ENCODE measurements around the gene STK4. TPM values are rescaled to one million over a fixed set of nuclear protein-coding genes. Genes with fewer than 3 reads are reported as not detected.

Gene STK4
- total RNA-seq, 1 donor from 2014 or later, result 25.8 TPM

DNA sequence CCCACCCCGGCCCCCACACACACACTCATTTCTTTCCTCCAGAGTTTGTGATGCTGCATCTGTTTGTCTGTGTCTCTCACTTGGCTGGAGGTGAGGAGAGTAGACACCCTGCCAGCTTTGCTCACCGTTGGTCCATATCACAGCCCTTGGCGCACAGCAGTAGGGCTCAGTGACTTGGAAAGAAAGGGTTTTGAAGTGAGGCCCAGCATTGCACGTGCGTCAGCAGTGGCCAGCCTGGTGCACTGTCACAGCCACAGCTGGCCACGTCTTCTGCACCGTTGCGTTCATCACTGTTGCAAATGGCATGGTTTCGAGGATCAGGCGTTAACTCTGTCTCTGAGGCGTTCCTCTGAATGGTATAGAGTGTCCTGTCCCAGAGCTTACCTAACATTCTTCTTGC is 145.0 kb downstream of the STK4 start:
- no peaks in the 10 kb centered on the region for H3K9me3 ChIP-seq
- intact Hi-C loops (cut with DNase I), result no loop called here
- H3K4me1 ChIP-seq, result peaks cover 7% of the 10 kb centered on the region
- H3K36me3 ChIP-seq, result no peaks in the 10 kb centered on the region
- no peak overlapping the region for H3K4me3 ChIP-seq
- no peak for TF ChIP-seq POLR2AphosphoS5 (IDR thresholded peaks at IDR 0.05; ENCODE audit: insufficient read depth in 1 of 2, low read depth in 1 of 2)
- no peak for TF ChIP-seq POLR2A (IDR thresholded peaks at IDR 0.05)
- TF ChIP-seq, protein P1, sequence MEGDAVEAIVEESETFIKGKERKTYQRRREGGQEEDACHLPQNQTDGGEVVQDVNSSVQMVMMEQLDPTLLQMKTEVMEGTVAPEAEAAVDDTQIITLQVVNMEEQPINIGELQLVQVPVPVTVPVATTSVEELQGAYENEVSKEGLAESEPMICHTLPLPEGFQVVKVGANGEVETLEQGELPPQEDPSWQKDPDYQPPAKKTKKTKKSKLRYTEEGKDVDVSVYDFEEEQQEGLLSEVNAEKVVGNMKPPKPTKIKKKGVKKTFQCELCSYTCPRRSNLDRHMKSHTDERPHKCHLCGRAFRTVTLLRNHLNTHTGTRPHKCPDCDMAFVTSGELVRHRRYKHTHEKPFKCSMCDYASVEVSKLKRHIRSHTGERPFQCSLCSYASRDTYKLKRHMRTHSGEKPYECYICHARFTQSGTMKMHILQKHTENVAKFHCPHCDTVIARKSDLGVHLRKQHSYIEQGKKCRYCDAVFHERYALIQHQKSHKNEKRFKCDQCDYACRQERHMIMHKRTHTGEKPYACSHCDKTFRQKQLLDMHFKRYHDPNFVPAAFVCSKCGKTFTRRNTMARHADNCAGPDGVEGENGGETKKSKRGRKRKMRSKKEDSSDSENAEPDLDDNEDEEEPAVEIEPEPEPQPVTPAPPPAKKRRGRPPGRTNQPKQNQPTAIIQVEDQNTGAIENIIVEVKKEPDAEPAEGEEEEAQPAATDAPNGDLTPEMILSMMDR (IDR thresholded peaks at IDR 0.05), result no peak
- no peak overlapping the region for H3K27ac ChIP-seq
- no peak for DNase-seq (ENCODE audit: extremely low spot score in 2 of 2)
- no peaks in the 10 kb centered on the region for H3K27me3 ChIP-seq

DNA sequence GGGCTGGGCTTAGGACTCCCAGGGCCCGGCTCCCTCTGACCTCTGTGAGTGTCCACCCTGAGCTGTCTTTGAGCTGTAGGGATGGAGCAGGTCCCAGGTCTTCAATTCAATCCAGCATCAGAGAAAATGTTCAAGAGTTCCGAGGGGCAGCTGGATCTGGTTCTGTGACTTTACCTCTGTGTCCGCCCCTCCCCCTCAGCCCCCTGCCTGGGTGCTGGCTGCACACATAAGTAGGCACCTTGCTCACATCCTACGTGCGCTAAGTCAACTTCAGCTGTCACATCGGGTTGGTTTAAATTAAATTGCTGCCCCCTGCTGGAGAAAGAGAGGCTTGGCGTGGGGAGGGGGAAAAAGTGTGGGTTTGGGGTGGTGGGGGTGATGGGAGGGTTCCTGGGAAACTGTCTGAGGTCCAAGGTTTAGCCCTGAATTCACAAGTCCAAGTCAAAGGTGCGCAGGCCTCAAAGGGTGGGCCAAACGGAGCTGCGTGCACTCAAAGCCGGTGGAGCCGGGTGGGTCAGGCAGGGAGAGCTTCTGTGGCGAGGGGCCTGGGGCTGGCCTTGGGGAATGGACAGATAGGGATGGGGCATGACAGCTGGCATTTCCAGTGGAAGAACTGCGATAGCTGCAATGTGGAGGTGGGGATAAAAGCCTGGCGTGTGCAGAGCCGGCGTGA is 145.6 kb downstream of the STK4 start:
- no peaks in the 10 kb centered on the region for H3K9me3 ChIP-seq
- intact Hi-C loops (cut with DNase I), result no loop called here
- no peak overlapping the region for H3K4me3 ChIP-seq
- H3K27ac ChIP-seq, result no peak overlapping the region
- no peaks in the 10 kb centered on the region for H3K36me3 ChIP-seq
- DNase-seq (ENCODE audit: extremely low spot score in 2 of 2), result no peak
- H3K4me1 ChIP-seq, result peaks cover 7% of the 10 kb centered on the region
- H3K27me3 ChIP-seq, result no peaks in the 10 kb centered on the region
- TF ChIP-seq POLR2A (IDR thresholded peaks at IDR 0.05) (no peak), POLR2AphosphoS5 (IDR thresholded peaks at IDR 0.05; ENCODE audit: insufficient read depth in 1 of 2, low read depth in 1 of 2) (no peak)
- TF ChIP-seq, protein P1 (IDR thresholded peaks at IDR 0.05), result peak in 1 of 3 experiments; percentile 15

DNA sequence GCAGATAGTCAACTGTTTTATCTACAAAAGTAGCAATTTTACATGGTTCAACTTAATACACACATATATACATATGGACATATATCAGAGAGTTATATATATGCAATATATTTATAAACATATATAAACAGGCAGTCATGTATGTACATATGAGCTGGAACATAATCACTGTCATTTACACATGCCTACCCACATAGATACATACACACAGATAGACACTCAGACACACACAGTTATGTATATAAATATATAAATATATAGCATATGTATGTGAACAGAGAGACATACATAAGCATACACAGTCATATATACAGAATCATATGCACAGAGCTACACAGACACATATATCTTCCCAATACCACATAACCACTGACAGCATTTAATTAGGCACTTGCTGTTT is 146.4 kb downstream of the STK4 start:
- no peak overlapping the region for H3K27ac ChIP-seq
- H3K27me3 ChIP-seq, result no peaks in the 10 kb centered on the region
- no peaks in the 10 kb centered on the region for H3K36me3 ChIP-seq
- no peak overlapping the region for H3K4me3 ChIP-seq
- DNase-seq (ENCODE audit: extremely low spot score in 2 of 2), result no peak
- H3K9me3 ChIP-seq, result no peaks in the 10 kb centered on the region
- H3K4me1 ChIP-seq, result peaks cover 7% of the 10 kb centered on the region
- TF ChIP-seq, protein P1 (IDR thresholded peaks at IDR 0.05), result no peak
- TF ChIP-seq POLR2AphosphoS5 (IDR thresholded peaks at IDR 0.05; ENCODE audit: insufficient read depth in 1 of 2, low read depth in 1 of 2) (no peak), POLR2A (IDR thresholded peaks at IDR 0.05) (no peak)
- intact Hi-C loops (cut with DNase I), result no loop called here

DNA sequence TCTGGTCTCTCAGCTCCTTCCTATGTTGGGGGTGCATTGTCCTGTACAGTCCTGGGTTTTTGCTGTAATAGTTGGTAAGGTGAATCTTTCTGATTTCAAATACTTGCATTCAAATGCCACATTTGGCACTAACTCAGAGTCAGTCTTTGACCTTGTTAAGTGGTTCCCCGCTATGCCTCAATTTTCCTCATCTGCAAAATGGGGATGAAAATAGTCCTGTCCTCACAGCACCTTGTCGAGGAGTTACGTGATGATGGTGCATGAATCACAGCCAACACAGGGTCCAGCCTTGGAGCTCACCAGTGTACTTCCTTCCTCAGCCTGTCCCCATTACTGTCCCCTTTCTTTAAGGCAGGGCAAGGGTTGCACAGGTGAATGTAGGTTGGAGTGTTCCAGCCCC is 147.6 kb downstream of the STK4 start:
- Histone ChIP-seq H3K27me3 (no peaks in the 10 kb centered on the region), H3K27ac (no peak overlapping the region), H3K36me3 (no peaks in the 10 kb centered on the region), H3K9me3 (no peaks in the 10 kb centered on the region), H3K4me3 (no peak overlapping the region), H3K4me1 (peaks cover 7% of the 10 kb centered on the region)
- no peak for TF ChIP-seq POLR2A (IDR thresholded peaks at IDR 0.05)
- DNase-seq (ENCODE audit: extremely low spot score in 2 of 2), result no peak
- intact Hi-C loops (cut with DNase I), result no loop called here

DNA sequence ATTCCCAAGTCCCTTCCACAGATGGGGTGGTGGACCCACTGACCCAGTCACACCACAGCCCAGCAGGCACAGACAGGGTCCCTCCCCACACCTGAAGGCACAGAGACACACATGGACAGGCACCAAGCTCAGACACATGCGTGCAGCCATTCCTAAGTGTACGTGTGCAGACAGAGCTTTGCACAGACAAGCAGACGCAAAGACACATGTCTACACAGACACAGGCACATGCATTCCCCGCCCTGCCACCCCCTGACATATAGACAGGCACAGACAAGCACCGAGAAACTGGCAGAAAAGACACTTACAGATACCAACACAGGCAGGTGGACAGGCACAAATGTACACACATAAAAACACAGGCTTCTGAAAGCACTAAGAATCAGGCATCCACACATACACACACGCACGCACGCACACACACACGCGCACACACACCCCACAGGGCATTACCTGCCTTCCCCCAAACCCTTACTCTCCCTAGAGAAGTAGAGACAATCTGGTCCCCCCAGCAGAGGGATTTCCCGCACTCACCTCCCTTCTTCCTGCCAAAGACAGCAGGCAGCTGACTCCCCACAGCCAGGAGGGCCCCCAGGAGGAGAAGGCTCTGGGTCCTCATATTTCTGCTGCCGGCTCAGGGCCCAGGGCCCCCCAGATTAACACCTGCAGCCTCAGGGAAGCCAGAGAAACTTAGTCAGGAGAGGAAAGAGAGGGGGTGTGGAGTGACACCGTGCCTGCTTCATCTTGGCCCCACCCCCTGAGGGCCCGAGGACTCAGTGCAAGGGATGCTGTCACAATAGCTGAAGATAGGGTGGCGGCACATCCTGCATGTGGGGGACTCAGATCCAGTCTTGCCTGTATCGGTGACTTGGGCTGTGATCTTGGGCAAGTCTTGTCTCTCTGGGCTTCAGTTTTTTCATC is 148.4 kb downstream of the STK4 start, which contains the start of gene WFDC5:
Gene WFDC5 (minus strand): TSS at position 710 of the 921 bp plus-strand sequence. CDS start 91 bp downstream, at position 619.
- TF ChIP-seq, protein P1 (IDR thresholded peaks at IDR 0.05), result no peak
- no peak for TF ChIP-seq POLR2A (IDR thresholded peaks at IDR 0.05)
- TF ChIP-seq POLR2AphosphoS5 (IDR thresholded peaks at IDR 0.05; ENCODE audit: insufficient read depth in 1 of 2, low read depth in 1 of 2), result peak in 1 of 2 donors; percentile 29
- no peak for DNase-seq (ENCODE audit: extremely low spot score in 2 of 2)
- Histone ChIP-seq H3K27me3 (no peaks in the 10 kb centered on the region), H3K4me3 (no peak within 1 kb of the TSS), H3K9me3 (no peaks in the 10 kb centered on the region), H3K4me1 (peaks cover 7% of the 10 kb centered on the region), H3K27ac (no peak within 1 kb of the TSS), H3K36me3 (no peaks in the 10 kb centered on the region)
- intact Hi-C loops (cut with DNase I), result no loop called here

All from vagina (tissue), 2 donors.